GM12878 (cell line): ENCODE measurements around the gene WDR59. TPM values are rescaled to one million over a fixed set of nuclear protein-coding genes. Genes with fewer than 3 reads are reported as not detected.
"Not testable (repeated sequence)": the region's sequence is repeated elsewhere in the genome, so short reads cannot be mapped to it uniquely, and the experiment has no call there.

Experiments used
- ATAC-seq: fragments of 200-7000 bp; cut with Tn5 transposase; 3 replicates; pipeline ENCODE4 v1.9.1; 2020; ENCODE audit warnings: mild to moderate bottlenecking, moderate library complexity
- BruUV-seq: library from RNA; stranded (reverse); fragments of 400-500 nt; replicated peaks from 2 replicates; lab custom pipeline; 2021; lab: Mats Ljungman, UMichigan
- CTCF ChIA-PET: fragments of 300-600 bp; sonication (Branson Sonifier 250); formaldehyde crosslinking; extraction: SDS; loops from one replicate; lab custom pipeline; 2021; ENCODE audit warnings: inconsistent platforms; lab: Yijun Ruan, JAX
- POLR2A ChIA-PET: fragments of 350-600 bp; formaldehyde crosslinking; extraction: SDS; loops from one replicate; lab custom pipeline; 2021; ENCODE audit warnings: inconsistent platforms; lab: Charles Lee
- RAD21 ChIA-PET: fragments of 300-600 bp; sonication (Branson Sonifier 250); formaldehyde crosslinking; loops from one replicate; lab custom pipeline; 2023; ENCODE audit warnings: antibody characterized with exemption; ENCODE audit not compliant: unreplicated experiment; lab: Charles Lee
- SMC1A ChIA-PET: fragments of 300-600 bp; sonication (Branson Sonifier 250); formaldehyde crosslinking; loops from one replicate; lab custom pipeline; 2023; ENCODE audit not compliant: unreplicated experiment, uncharacterized antibody; lab: Charles Lee
- DNase-seq: peaks from one replicate; pipeline ENCODE4 v3.0.0-alpha.2; 2011; ENCODE audit warnings: low read depth, low spot score
- FAIRE-seq: peaks from 3 replicates; lab custom pipeline; 2011; peaks lifted over from hg19 to GRCh38; lab: Jason Lieb, UNC
- H2AFZ ChIP-seq: 2 replicates; pipeline ENCODE4 v1.6.0; 2011; ENCODE audit warnings: low read depth, low read length, control low read depth; ENCODE audit not compliant: control insufficient read depth
- H3K27ac ChIP-seq: 2 replicates; pipeline ENCODE4 v1.5.1; 2011; ENCODE audit warnings: control low read depth; ENCODE audit not compliant: control insufficient read depth, insufficient read depth
- H3K27me3 ChIP-seq, 2 experiments: replicated peaks in 1 of 2; 2 replicates each; pipeline versions ENCODE4 v1.6.0 to v1.6.1; 2011; ENCODE audit warnings: low read length in 1 of 2; ENCODE audit not compliant: control insufficient read depth in 2 of 2, insufficient read depth in 2 of 2
- H3K36me3 ChIP-seq, 2 experiments: 2 replicates each; pipeline ENCODE4 v1.5.1; 2011; ENCODE audit warnings: low read length in 1 of 2; ENCODE audit not compliant: control insufficient read depth in 2 of 2, insufficient read depth in 2 of 2
- H3K4me1 ChIP-seq: 2 replicates; pipeline ENCODE4 v1.6.1; 2011; ENCODE audit warnings: mild to moderate bottlenecking, low read length, moderate library complexity, mixed read lengths; ENCODE audit not compliant: control insufficient read depth, insufficient read depth
- H3K4me2 ChIP-seq: 2 replicates; pipeline ENCODE4 v1.6.0; 2011; ENCODE audit warnings: control low read depth; ENCODE audit not compliant: control insufficient read depth, insufficient read depth
- H3K4me3 ChIP-seq: fragments of 200-600 bp; sonication (generic); 2 replicates; pipeline ENCODE4 v1.5.1; 2016
- H3K79me2 ChIP-seq: 2 replicates; pipeline ENCODE4 v1.6.0; 2011; ENCODE audit warnings: low read length; ENCODE audit not compliant: control insufficient read depth, insufficient read depth
- H3K9ac ChIP-seq: 2 replicates; pipeline ENCODE4 v1.8.0; 2011; ENCODE audit warnings: low read length, control low read depth, mixed read lengths; ENCODE audit not compliant: control insufficient read depth, insufficient read depth
- H3K9me3 ChIP-seq: replicated peaks from 3 replicates; pipeline ENCODE4 v1.5.1; 2011; ENCODE audit warnings: mild to moderate bottlenecking, low read length; ENCODE audit not compliant: control insufficient read depth, insufficient read depth
- H4K20me1 ChIP-seq: 2 replicates; pipeline ENCODE4 v1.6.0; 2011; ENCODE audit not compliant: control insufficient read depth, insufficient read depth
- CHD1 ChIP-seq: IDR thresholded peaks from 2 replicates; pipeline ENCODE4 v1.6.1; 2012; ENCODE audit warnings: low read depth, low read length, improper control_type of control experiment
- POLR2A ChIP-seq: IDR thresholded peaks from 2 replicates; pipeline ENCODE4 v1.6.1; 2011; ENCODE audit warnings: low read depth, mild to moderate bottlenecking, low read length
- TCF3 ChIP-seq: IDR thresholded peaks from 2 replicates; pipeline ENCODE4 v1.6.1; 2012; ENCODE audit warnings: low read depth, mild to moderate bottlenecking, low read length, borderline replicate concordance; ENCODE audit not compliant: insufficient read depth
- WGBS: methylation state at CpG from one replicate; pipeline ENCODE4 v1.1.6; 2016; ENCODE audit warnings: low lambda C conversion rate; ENCODE audit not compliant: insufficient replicate concordance, insufficient coverage; ENCODE audit errors: missing lambda C conversion rate; 5-methylcytosine and 5-hydroxymethylcytosine counted together
- in situ Hi-C: fragments of 300-500 bp; cut with MboI; formaldehyde crosslinking; loops from 9 replicates; pipeline ENCODE4 v1.14.3; 2018; ENCODE audit warnings: mixed read lengths
- intact Hi-C: fragments of 100-400 bp; cut with micrococcal nuclease; formaldehyde crosslinking; loops from one replicate; pipeline ENCODE4 v1.14.2; 2022; ENCODE audit not compliant: unreplicated experiment
- polyA plus RNA-seq, 11 experiments: library from polyadenylated mRNA; depleted of rRNA in 4 of 11; unstranded in 6 of 11; stranded (reverse) in 5 of 11; fragments of >200 nt; fragmentation: Nextera tagmentation in 4 of 11; fragmentation: Illumina TruSeq in 1 of 11; extraction: Ambion mirVana in 4 of 11; extraction: Trizol in 1 of 11; gene quantifications; 1 replicate in 1 of 11; 2 replicates in 10 of 11; pipeline versions ENCODE4 v1.2.1 to v1.2.3, GENCODE V29; 2011 to 2016; ENCODE audit warnings: inconsistent platforms in 2 of 11, missing spikeins in 2 of 11, low read depth in 1 of 11
- total RNA-seq, 4 experiments: library from RNA; depleted of rRNA in 3 of 4; stranded (reverse); fragments of >200 nt in 3 of 4; fragmentation: Illumina TruSeq in 1 of 4; extraction: Trizol in 1 of 4; gene quantifications; 2 replicates each; pipeline versions ENCODE4 v1.2.1 to v1.2.3, GENCODE V29; 2013 to 2021

Gene WDR59
- total and polyA plus RNA-seq, 10 of the 15 experiments (the other 5 are each of a cell fraction or from before 2014, with no cell fraction given), result 9.7 to 78.4 (median 24.5) TPM

GRCh38 chr16:74989864-74990263, 4.9 kb upstream of the WDR59 start:
- H4K20me1 ChIP-seq, RAD21 ChIA-PET, H3K4me2 ChIP-seq, H3K27ac ChIP-seq, BruUV-seq, FAIRE-seq, H3K4me3 ChIP-seq, H3K27me3 ChIP-seq, H3K36me3 ChIP-seq, H3K4me1 ChIP-seq, DNase-seq, H3K79me2 ChIP-seq, H2AFZ ChIP-seq, H3K9ac ChIP-seq, H3K9me3 ChIP-seq, ATAC-seq: not testable (repeated sequence)
- in situ Hi-C loops (loop anchor here (5.0 kb wide), 1 partner anchor 117 kb away; no protein-coding TSS in a partner anchor), intact Hi-C loops (loop anchor here (10.0 kb wide), 1 partner anchor 125 kb away; no protein-coding TSS in a partner anchor)
- WGBS, result 11% methylated on average over 3 of the region's 3 CpGs
- ChIA-PET CTCF (interaction anchor here (0.7 kb wide), 1 partner anchor 49 kb away, joined by 4 read pairs; no protein-coding TSS in a partner anchor), SMC1A (interaction anchor here (0.6 to 0.8 kb wide), 2 partner anchors 127 to 294 kb away, joined by 3 read pairs; no protein-coding TSS in a partner anchor), POLR2A (interaction anchor here (0.6 kb wide), 1 partner anchor 13 kb away, joined by 3 read pairs; no protein-coding TSS in a partner anchor)

- intact Hi-C loops, result no loop called here
- no peak for ATAC-seq
- no TSS peak for BruUV-seq
- no peak for DNase-seq
- no peak overlapping the region for H3K9ac ChIP-seq
- ChIA-PET RAD21 (interaction anchor here (0.9 to 1.3 kb wide), 2 partner anchors 122 to 124 kb away, joined by 3 read pairs; no protein-coding TSS in a partner anchor), CTCF (interaction anchor here (0.5 to 2.8 kb wide), 5 partner anchors 11 to 125 kb away, joined by 3 to 18 read pairs (median 3); partner anchors contain the start of gene ZNRF1), POLR2A (interaction anchor here (0.6 to 0.7 kb wide), 4 partner anchors 28 to 650 kb away, joined by 3 to 4 read pairs (median 4); no protein-coding TSS in a partner anchor), SMC1A (interaction anchor here (1.2 to 3.3 kb wide), 2 partner anchors 11 to 125 kb away, joined by 3 to 9 read pairs; partner anchors contain the start of gene ZNRF1)
- no peaks in the 10 kb centered on the region for H3K9me3 ChIP-seq
- no peak for FAIRE-seq
- H3K4me1 ChIP-seq, result no peaks in the 10 kb centered on the region; the same call in 1 of the 2 replicates
- H2AFZ ChIP-seq, result no peak overlapping the region
- H3K79me2 ChIP-seq, result peaks cover 24% of the 10 kb centered on the region
- no peak for TF ChIP-seq TCF3
- TF ChIP-seq CHD1, result no peak
- no peak for TF ChIP-seq POLR2A
- no peak overlapping the region for H3K4me2 ChIP-seq
- H3K36me3 ChIP-seq, result no peaks in the 10 kb centered on the region
- no peaks in the 10 kb centered on the region for H4K20me1 ChIP-seq
- H3K27ac ChIP-seq, result no peak overlapping the region
- no peak overlapping the region for H3K4me3 ChIP-seq
- no peaks in the 10 kb centered on the region for H3K27me3 ChIP-seq
- WGBS, result 57% methylated on average over 8 of the region's 8 CpGs
- in situ Hi-C loops, result no loop called here
Measured at GRCh38 chr16:74987027-74987681, 2.2 kb upstream of the WDR59 start.
